GM12878 (cell line): ENCODE measurements around the gene NSG1. TPM values are rescaled to one million over a fixed set of nuclear protein-coding genes. Genes with fewer than 3 reads are reported as not detected.

Experiments used
- ATAC-seq: fragments of 200-7000 bp; cut with Tn5 transposase; 3 replicates; pipeline ENCODE4 v1.9.1; 2020; ENCODE audit warnings: mild to moderate bottlenecking, moderate library complexity
- BruUV-seq: library from RNA; stranded (reverse); fragments of 400-500 nt; replicated peaks from 2 replicates; lab custom pipeline; 2021; lab: Mats Ljungman, UMichigan
- CTCF ChIA-PET: fragments of 300-600 bp; sonication (Branson Sonifier 250); formaldehyde crosslinking; extraction: SDS; loops from one replicate; lab custom pipeline; 2021; ENCODE audit warnings: inconsistent platforms; lab: Yijun Ruan, JAX
- POLR2A ChIA-PET: fragments of 350-600 bp; formaldehyde crosslinking; extraction: SDS; loops from one replicate; lab custom pipeline; 2021; ENCODE audit warnings: inconsistent platforms; lab: Charles Lee
- RAD21 ChIA-PET: fragments of 300-600 bp; sonication (Branson Sonifier 250); formaldehyde crosslinking; loops from one replicate; lab custom pipeline; 2023; ENCODE audit warnings: antibody characterized with exemption; ENCODE audit not compliant: unreplicated experiment; lab: Charles Lee
- SMC1A ChIA-PET: fragments of 300-600 bp; sonication (Branson Sonifier 250); formaldehyde crosslinking; loops from one replicate; lab custom pipeline; 2023; ENCODE audit not compliant: unreplicated experiment, uncharacterized antibody; lab: Charles Lee
- DNase-seq: peaks from one replicate; pipeline ENCODE4 v3.0.0-alpha.2; 2011; ENCODE audit warnings: low read depth, low spot score
- FAIRE-seq: peaks from 3 replicates; lab custom pipeline; 2011; peaks lifted over from hg19 to GRCh38; lab: Jason Lieb, UNC
- H2AFZ ChIP-seq: 2 replicates; pipeline ENCODE4 v1.6.0; 2011; ENCODE audit warnings: low read depth, low read length, control low read depth; ENCODE audit not compliant: control insufficient read depth
- H3K27ac ChIP-seq: 2 replicates; pipeline ENCODE4 v1.5.1; 2011; ENCODE audit warnings: control low read depth; ENCODE audit not compliant: control insufficient read depth, insufficient read depth
- H3K27me3 ChIP-seq, 2 experiments: replicated peaks in 1 of 2; 2 replicates each; pipeline versions ENCODE4 v1.6.0 to v1.6.1; 2011; ENCODE audit warnings: low read length in 1 of 2; ENCODE audit not compliant: control insufficient read depth in 2 of 2, insufficient read depth in 2 of 2
- H3K36me3 ChIP-seq, 2 experiments: 2 replicates each; pipeline ENCODE4 v1.5.1; 2011; ENCODE audit warnings: low read length in 1 of 2; ENCODE audit not compliant: control insufficient read depth in 2 of 2, insufficient read depth in 2 of 2
- H3K4me1 ChIP-seq: 2 replicates; pipeline ENCODE4 v1.6.1; 2011; ENCODE audit warnings: mild to moderate bottlenecking, low read length, moderate library complexity, mixed read lengths; ENCODE audit not compliant: control insufficient read depth, insufficient read depth
- H3K4me2 ChIP-seq: 2 replicates; pipeline ENCODE4 v1.6.0; 2011; ENCODE audit warnings: control low read depth; ENCODE audit not compliant: control insufficient read depth, insufficient read depth
- H3K4me3 ChIP-seq: fragments of 200-600 bp; sonication (generic); 2 replicates; pipeline ENCODE4 v1.5.1; 2016
- H3K79me2 ChIP-seq: 2 replicates; pipeline ENCODE4 v1.6.0; 2011; ENCODE audit warnings: low read length; ENCODE audit not compliant: control insufficient read depth, insufficient read depth
- H3K9ac ChIP-seq: 2 replicates; pipeline ENCODE4 v1.8.0; 2011; ENCODE audit warnings: low read length, control low read depth, mixed read lengths; ENCODE audit not compliant: control insufficient read depth, insufficient read depth
- H3K9me3 ChIP-seq: replicated peaks from 3 replicates; pipeline ENCODE4 v1.5.1; 2011; ENCODE audit warnings: mild to moderate bottlenecking, low read length; ENCODE audit not compliant: control insufficient read depth, insufficient read depth
- H4K20me1 ChIP-seq: 2 replicates; pipeline ENCODE4 v1.6.0; 2011; ENCODE audit not compliant: control insufficient read depth, insufficient read depth
- BCL11A ChIP-seq: IDR thresholded peaks from 2 replicates; pipeline ENCODE4 v1.6.1; 2011; ENCODE audit warnings: low read depth, low read length
- CBX5 ChIP-seq: sonication (generic); IDR thresholded peaks from 2 replicates; pipeline ENCODE4 v1.6.1; 2016; ENCODE audit warnings: low read depth, moderate library complexity, mild to moderate bottlenecking, inconsistent platforms
- IKZF1 ChIP-seq: fragments of 450-650 bp; conservative IDR thresholded peaks from 2 replicates; pipeline ENCODE4 v1.6.1; 2017; ENCODE audit warnings: antibody characterized with exemption, mild to moderate bottlenecking
- MXI1 ChIP-seq: fragments of 150-350 bp; IDR thresholded peaks from 2 replicates; pipeline ENCODE4 v1.6.1; 2011; ENCODE audit warnings: low read depth, mild to moderate bottlenecking, inconsistent platforms, low read length, improper control_type of control experiment
- NFXL1 ChIP-seq: fragments of 450-650 bp; IDR thresholded peaks from 2 replicates; pipeline ENCODE4 v1.6.1; 2017; ENCODE audit warnings: antibody characterized with exemption, mild to moderate bottlenecking, borderline replicate concordance
- PAX5 ChIP-seq: IDR thresholded peaks from 2 replicates; pipeline ENCODE4 v1.6.1; 2011; ENCODE audit warnings: low read depth, low read length, borderline replicate concordance
- PAX8 ChIP-seq: fragments of 450-650 bp; IDR thresholded peaks from 2 replicates; pipeline ENCODE4 v1.6.1; 2017; ENCODE audit warnings: mild to moderate bottlenecking, moderate library complexity
- RFX5 ChIP-seq: IDR thresholded peaks from 2 replicates; pipeline ENCODE4 v1.6.1; 2011; ENCODE audit warnings: low read depth, low read length, improper control_type of control experiment
- TCF7 ChIP-seq: IDR thresholded peaks from 2 replicates; pipeline ENCODE4 v1.6.1; 2014; ENCODE audit warnings: antibody characterized with exemption, borderline replicate concordance
- WRNIP1 ChIP-seq: IDR thresholded peaks from 2 replicates; pipeline ENCODE4 v1.6.1; 2011; ENCODE audit warnings: low read depth, low read length, improper control_type of control experiment, borderline replicate concordance
- ZBED1 ChIP-seq: IDR thresholded peaks from 2 replicates; pipeline ENCODE4 v1.6.1; 2016; ENCODE audit warnings: borderline replicate concordance
- WGBS: methylation state at CpG from one replicate; pipeline ENCODE4 v1.1.6; 2016; ENCODE audit warnings: low lambda C conversion rate; ENCODE audit not compliant: insufficient replicate concordance, insufficient coverage; ENCODE audit errors: missing lambda C conversion rate; 5-methylcytosine and 5-hydroxymethylcytosine counted together
- in situ Hi-C: fragments of 300-500 bp; cut with MboI; formaldehyde crosslinking; loops from 9 replicates; pipeline ENCODE4 v1.14.3; 2018; ENCODE audit warnings: mixed read lengths
- intact Hi-C: fragments of 100-400 bp; cut with micrococcal nuclease; formaldehyde crosslinking; loops from one replicate; pipeline ENCODE4 v1.14.2; 2022; ENCODE audit not compliant: unreplicated experiment
- polyA plus RNA-seq, 11 experiments: library from polyadenylated mRNA; depleted of rRNA in 4 of 11; unstranded in 6 of 11; stranded (reverse) in 5 of 11; fragments of >200 nt; fragmentation: Nextera tagmentation in 4 of 11; fragmentation: Illumina TruSeq in 1 of 11; extraction: Ambion mirVana in 4 of 11; extraction: Trizol in 1 of 11; gene quantifications; 1 replicate in 1 of 11; 2 replicates in 10 of 11; pipeline versions ENCODE4 v1.2.1 to v1.2.3, GENCODE V29; 2011 to 2016; ENCODE audit warnings: inconsistent platforms in 2 of 11, missing spikeins in 2 of 11, low read depth in 1 of 11
- total RNA-seq, 4 experiments: library from RNA; depleted of rRNA in 3 of 4; stranded (reverse); fragments of >200 nt in 3 of 4; fragmentation: Illumina TruSeq in 1 of 4; extraction: Trizol in 1 of 4; gene quantifications; 2 replicates each; pipeline versions ENCODE4 v1.2.1 to v1.2.3, GENCODE V29; 2013 to 2021
- TF ChIP-seq, protein P1 (sequence below): fragments of 450-650 bp; IDR thresholded peaks from 2 replicates; pipeline ENCODE4 v1.6.1; 2018; ENCODE audit warnings: mild to moderate bottlenecking, low read depth, moderate library complexity; ENCODE audit not compliant: partially characterized antibody
- TF ChIP-seq, protein P2 (sequence below): fragments of 450-650 bp; IDR thresholded peaks from 2 replicates; pipeline ENCODE4 v1.6.1; 2017; ENCODE audit warnings: low read depth, mild to moderate bottlenecking, moderate library complexity
- TF ChIP-seq, protein P3 (sequence below): IDR thresholded peaks from 2 replicates; pipeline ENCODE4 v1.6.1; 2011; ENCODE audit warnings: low read depth, low read length, improper control_type of control experiment, borderline replicate concordance
- TF ChIP-seq, protein P4 (sequence below): IDR thresholded peaks from 2 replicates; pipeline ENCODE4 v1.6.1; 2012; ENCODE audit warnings: low read depth, low read length, improper control_type of control experiment
- TF ChIP-seq, protein P5 (sequence below): fragments of 450-650 bp; IDR thresholded peaks from 2 replicates; pipeline ENCODE4 v1.6.1; 2014; ENCODE audit warnings: mild to moderate bottlenecking

NSG1 gene
- total and polyA plus RNA-seq, 10 of the 15 experiments (the other 5 are each of a cell fraction or from before 2014, with no cell fraction given) = 0.03 to 0.19 (median 0.10) TPM; not detected in 5

DNA sequence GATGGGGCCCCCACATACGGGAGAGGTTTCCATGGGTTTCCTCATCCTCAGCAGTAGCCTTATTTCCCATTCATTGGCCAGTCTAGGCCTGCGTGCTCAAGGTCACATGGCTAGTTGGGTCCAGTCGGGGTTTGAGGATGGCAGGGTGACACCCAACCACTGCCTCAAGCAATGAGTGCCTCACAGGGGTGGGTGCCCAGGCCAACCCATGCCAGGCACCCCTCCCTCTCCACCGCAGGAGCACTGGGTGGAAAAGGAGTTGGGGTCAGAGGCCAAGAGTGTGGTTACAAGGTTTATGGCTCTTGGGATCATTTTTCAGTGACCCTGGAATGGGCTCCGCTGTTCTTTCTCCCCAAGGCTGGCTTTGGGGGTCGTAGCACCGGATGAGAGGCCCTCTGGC is 3.1 kb downstream of the NSG1 start:
- POLR2A ChIA-PET = no interaction called here
- peaks cover 5 to 10% of the 10 kb centered on the region in 2 experiments for H3K27me3 ChIP-seq
- TF ChIP-seq, protein P1, sequence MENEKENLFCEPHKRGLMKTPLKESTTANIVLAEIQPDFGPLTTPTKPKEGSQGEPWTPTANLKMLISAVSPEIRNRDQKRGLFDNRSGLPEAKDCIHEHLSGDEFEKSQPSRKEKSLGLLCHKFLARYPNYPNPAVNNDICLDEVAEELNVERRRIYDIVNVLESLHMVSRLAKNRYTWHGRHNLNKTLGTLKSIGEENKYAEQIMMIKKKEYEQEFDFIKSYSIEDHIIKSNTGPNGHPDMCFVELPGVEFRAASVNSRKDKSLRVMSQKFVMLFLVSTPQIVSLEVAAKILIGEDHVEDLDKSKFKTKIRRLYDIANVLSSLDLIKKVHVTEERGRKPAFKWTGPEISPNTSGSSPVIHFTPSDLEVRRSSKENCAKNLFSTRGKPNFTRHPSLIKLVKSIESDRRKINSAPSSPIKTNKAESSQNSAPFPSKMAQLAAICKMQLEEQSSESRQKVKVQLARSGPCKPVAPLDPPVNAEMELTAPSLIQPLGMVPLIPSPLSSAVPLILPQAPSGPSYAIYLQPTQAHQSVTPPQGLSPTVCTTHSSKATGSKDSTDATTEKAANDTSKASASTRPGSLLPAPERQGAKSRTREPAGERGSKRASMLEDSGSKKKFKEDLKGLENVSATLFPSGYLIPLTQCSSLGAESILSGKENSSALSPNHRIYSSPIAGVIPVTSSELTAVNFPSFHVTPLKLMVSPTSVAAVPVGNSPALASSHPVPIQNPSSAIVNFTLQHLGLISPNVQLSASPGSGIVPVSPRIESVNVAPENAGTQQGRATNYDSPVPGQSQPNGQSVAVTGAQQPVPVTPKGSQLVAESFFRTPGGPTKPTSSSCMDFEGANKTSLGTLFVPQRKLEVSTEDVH = no peak
- no peak for TF ChIP-seq IKZF1
- no peak for TF ChIP-seq NFXL1
- TF ChIP-seq RFX5 = no peak
- TF ChIP-seq WRNIP1 = no peak
- no peak for TF ChIP-seq TCF7
- no peak for TF ChIP-seq CBX5
- no peak for TF ChIP-seq MXI1
- TF ChIP-seq PAX5 = no peak
- TF ChIP-seq, protein P2, sequence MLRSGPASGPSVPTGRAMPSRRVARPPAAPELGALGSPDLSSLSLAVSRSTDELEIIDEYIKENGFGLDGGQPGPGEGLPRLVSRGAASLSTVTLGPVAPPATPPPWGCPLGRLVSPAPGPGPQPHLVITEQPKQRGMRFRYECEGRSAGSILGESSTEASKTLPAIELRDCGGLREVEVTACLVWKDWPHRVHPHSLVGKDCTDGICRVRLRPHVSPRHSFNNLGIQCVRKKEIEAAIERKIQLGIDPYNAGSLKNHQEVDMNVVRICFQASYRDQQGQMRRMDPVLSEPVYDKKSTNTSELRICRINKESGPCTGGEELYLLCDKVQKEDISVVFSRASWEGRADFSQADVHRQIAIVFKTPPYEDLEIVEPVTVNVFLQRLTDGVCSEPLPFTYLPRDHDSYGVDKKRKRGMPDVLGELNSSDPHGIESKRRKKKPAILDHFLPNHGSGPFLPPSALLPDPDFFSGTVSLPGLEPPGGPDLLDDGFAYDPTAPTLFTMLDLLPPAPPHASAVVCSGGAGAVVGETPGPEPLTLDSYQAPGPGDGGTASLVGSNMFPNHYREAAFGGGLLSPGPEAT = no peak
- TF ChIP-seq ZBED1 = no peak
- TF ChIP-seq, protein P3, sequence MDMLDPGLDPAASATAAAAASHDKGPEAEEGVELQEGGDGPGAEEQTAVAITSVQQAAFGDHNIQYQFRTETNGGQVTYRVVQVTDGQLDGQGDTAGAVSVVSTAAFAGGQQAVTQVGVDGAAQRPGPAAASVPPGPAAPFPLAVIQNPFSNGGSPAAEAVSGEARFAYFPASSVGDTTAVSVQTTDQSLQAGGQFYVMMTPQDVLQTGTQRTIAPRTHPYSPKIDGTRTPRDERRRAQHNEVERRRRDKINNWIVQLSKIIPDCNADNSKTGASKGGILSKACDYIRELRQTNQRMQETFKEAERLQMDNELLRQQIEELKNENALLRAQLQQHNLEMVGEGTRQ = no peak
- TF ChIP-seq PAX8 = no peak
- no peak for TF ChIP-seq BCL11A
- TF ChIP-seq, protein P4, sequence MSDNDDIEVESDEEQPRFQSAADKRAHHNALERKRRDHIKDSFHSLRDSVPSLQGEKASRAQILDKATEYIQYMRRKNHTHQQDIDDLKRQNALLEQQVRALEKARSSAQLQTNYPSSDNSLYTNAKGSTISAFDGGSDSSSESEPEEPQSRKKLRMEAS = no peak
- TF ChIP-seq, protein P5, sequence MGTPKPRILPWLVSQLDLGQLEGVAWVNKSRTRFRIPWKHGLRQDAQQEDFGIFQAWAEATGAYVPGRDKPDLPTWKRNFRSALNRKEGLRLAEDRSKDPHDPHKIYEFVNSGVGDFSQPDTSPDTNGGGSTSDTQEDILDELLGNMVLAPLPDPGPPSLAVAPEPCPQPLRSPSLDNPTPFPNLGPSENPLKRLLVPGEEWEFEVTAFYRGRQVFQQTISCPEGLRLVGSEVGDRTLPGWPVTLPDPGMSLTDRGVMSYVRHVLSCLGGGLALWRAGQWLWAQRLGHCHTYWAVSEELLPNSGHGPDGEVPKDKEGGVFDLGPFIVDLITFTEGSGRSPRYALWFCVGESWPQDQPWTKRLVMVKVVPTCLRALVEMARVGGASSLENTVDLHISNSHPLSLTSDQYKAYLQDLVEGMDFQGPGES = no peak
- no peaks in the 10 kb centered on the region for H3K36me3 ChIP-seq
- no peak overlapping the region for H3K4me3 ChIP-seq
- BruUV-seq = no TSS peak
- intact Hi-C loops (no loop called here), in situ Hi-C loops (no loop called here)
- DNase-seq (no peak), FAIRE-seq (no peak), ATAC-seq (no peak)
- CTCF ChIA-PET = no interaction called here
- RAD21 ChIA-PET = no interaction called here
- H2AFZ ChIP-seq = no peak overlapping the region
- no peak overlapping the region for H3K4me2 ChIP-seq
- 26% methylated on average over 7 of the region's 7 CpGs for WGBS
- H3K27ac ChIP-seq = no peak overlapping the region
- no peaks in the 10 kb centered on the region for H3K79me2 ChIP-seq
- no peaks in the 10 kb centered on the region for H3K9me3 ChIP-seq
- no peak overlapping the region for H3K9ac ChIP-seq
- H3K4me1 ChIP-seq = no peaks in the 10 kb centered on the region
- SMC1A ChIA-PET = no interaction called here
- no peaks in the 10 kb centered on the region for H4K20me1 ChIP-seq
